ENCODE results near the gene SIT1. TPM values are rescaled to one million over a fixed set of nuclear protein-coding genes. Genes with fewer than 3 reads are reported as not detected.
"Not testable (repeated sequence)": the region's sequence is repeated elsewhere in the genome, so short reads cannot be mapped to it uniquely, and the experiment has no call there.

The SIT1 gene
- total and polyA plus RNA-seq, 2 experiments from 2014 or later = 13.2 to 14.7 TPM

DNA sequence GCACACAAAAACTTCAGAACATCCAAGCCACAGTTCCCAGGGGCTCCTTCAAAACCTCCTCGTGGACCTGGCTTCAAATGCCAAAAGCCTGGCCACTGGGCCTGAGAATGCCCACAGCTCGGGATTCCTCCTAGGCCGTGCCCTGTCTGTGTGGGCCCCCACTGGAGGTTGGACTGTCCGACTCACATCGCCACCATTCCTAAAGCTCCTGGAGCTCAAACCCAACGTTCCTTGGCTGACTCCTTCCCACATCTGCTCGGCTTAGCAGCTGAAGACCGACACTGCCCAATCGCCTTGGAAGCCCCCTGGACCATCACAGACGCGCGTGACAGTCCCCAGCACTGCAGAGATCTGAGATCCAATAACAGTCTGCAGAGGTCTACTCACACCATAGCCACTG lies 7.7 kb downstream of the SIT1 start:
- Mint-ChIP-seq H3K27me3 (ENCODE audit: insufficient read depth, low read depth, poor library complexity) (peaks cover 21% of the 10 kb centered on the region), H3K4me1 (peaks cover 13% of the 10 kb centered on the region), H3K4me3 (no peak overlapping the region), H3K27ac (no peak overlapping the region), H3K36me3 (ENCODE audit: low read depth) (peaks cover 10% of the 10 kb centered on the region), H3K9me3 (peaks cover 7% of the 10 kb centered on the region)
- no peak overlapping the region for H3K4me3 ChIP-seq
- TF ChIP-seq NANOG (IDR thresholded peaks at IDR 0.05; ENCODE audit: borderline replicate concordance) (no peak), JUNB (IDR thresholded peaks at IDR 0.05; ENCODE audit: unreplicated experiment) (no peak), POLR2AphosphoS5 (IDR thresholded peaks at IDR 0.05; ENCODE audit: low read depth) (no peak), STAT1 (IDR thresholded peaks at IDR 0.05; ENCODE audit: unreplicated experiment) (no peak), CTCF (conservative IDR thresholded peaks at IDR 0.05; ENCODE audit: low read depth in 2 of 2) (no peak), EZH2phosphoT487 (IDR thresholded peaks at IDR 0.05; ENCODE audit: unreplicated experiment) (no peak)
- TF ChIP-seq, protein P1, sequence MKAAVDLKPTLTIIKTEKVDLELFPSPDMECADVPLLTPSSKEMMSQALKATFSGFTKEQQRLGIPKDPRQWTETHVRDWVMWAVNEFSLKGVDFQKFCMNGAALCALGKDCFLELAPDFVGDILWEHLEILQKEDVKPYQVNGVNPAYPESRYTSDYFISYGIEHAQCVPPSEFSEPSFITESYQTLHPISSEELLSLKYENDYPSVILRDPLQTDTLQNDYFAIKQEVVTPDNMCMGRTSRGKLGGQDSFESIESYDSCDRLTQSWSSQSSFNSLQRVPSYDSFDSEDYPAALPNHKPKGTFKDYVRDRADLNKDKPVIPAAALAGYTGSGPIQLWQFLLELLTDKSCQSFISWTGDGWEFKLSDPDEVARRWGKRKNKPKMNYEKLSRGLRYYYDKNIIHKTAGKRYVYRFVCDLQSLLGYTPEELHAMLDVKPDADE (IDR thresholded peaks at IDR 0.05) = no peak
- no peaks in the 10 kb centered on the region for H3K27me3 ChIP-seq (ENCODE audit: insufficient read depth)
- H3K4me1 ChIP-seq (ENCODE audit: insufficient read depth) = peaks cover 12% of the 10 kb centered on the region
- H3K27ac ChIP-seq (ENCODE audit: low read depth) = no peak overlapping the region
- H3F3A ChIP-seq (replicated peaks; ENCODE audit: low read depth) = peaks cover 14% of the 10 kb centered on the region; the same call in 1 of the 2 replicates
- no peak for DNase-seq (ENCODE audit: low spot score)
- no peaks in the 10 kb centered on the region for H3K79me2 ChIP-seq (replicated peaks; ENCODE audit: insufficient read depth)
- no peaks in the 10 kb centered on the region for H3K9me2 ChIP-seq (ENCODE audit: insufficient read depth)
- no peak for ATAC-seq
- H3K4me2 ChIP-seq = no peak overlapping the region
- no peaks in the 10 kb centered on the region for H4K20me1 ChIP-seq (replicated peaks; ENCODE audit: insufficient read depth)
- no peaks in the 10 kb centered on the region for H3K36me3 ChIP-seq (ENCODE audit: insufficient read depth)
- no peak overlapping the region for H2AFZ ChIP-seq

GRCh38 chr9:35641478-35641877 lies 9.3 kb downstream of the SIT1 start:
- not testable (repeated sequence) for H3F3A ChIP-seq (replicated peaks; ENCODE audit: low read depth); H3K4me1 Mint-ChIP-seq; H3K36me3 ChIP-seq (ENCODE audit: insufficient read depth); H4K20me1 ChIP-seq (replicated peaks; ENCODE audit: insufficient read depth); H3K79me2 ChIP-seq (replicated peaks; ENCODE audit: insufficient read depth); H3K4me1 ChIP-seq (ENCODE audit: insufficient read depth); H3K9me2 ChIP-seq (ENCODE audit: insufficient read depth); H3K9me3 Mint-ChIP-seq; DNase-seq (ENCODE audit: low spot score); H3K4me3 Mint-ChIP-seq; H3K27ac ChIP-seq (ENCODE audit: low read depth); H3K27me3 ChIP-seq (ENCODE audit: insufficient read depth); H3K4me3 ChIP-seq; H3K4me2 ChIP-seq; H3K36me3 Mint-ChIP-seq (ENCODE audit: low read depth); ATAC-seq; H3K27ac Mint-ChIP-seq; H2AFZ ChIP-seq
- H3K27me3 Mint-ChIP-seq (ENCODE audit: insufficient read depth, low read depth, poor library complexity) = peaks cover 13% of the 10 kb centered on the region

- H3K27me3 Mint-ChIP-seq (ENCODE audit: insufficient read depth, low read depth, poor library complexity); H2AFZ ChIP-seq; H3K9me2 ChIP-seq (ENCODE audit: insufficient read depth); H3K36me3 ChIP-seq (ENCODE audit: insufficient read depth); H3K27me3 ChIP-seq (ENCODE audit: insufficient read depth); DNase-seq (ENCODE audit: low spot score); H3K36me3 Mint-ChIP-seq (ENCODE audit: low read depth); H3K4me1 Mint-ChIP-seq; ATAC-seq; H4K20me1 ChIP-seq (replicated peaks; ENCODE audit: insufficient read depth); H3K79me2 ChIP-seq (replicated peaks; ENCODE audit: insufficient read depth); H3K4me3 ChIP-seq; H3K4me3 Mint-ChIP-seq; H3K4me1 ChIP-seq (ENCODE audit: insufficient read depth); H3K4me2 ChIP-seq; H3K9me3 Mint-ChIP-seq; H3K27ac Mint-ChIP-seq; H3F3A ChIP-seq (replicated peaks; ENCODE audit: low read depth); H3K27ac ChIP-seq (ENCODE audit: low read depth): not testable (repeated sequence)
These were observed 10.3 kb downstream of the SIT1 start for GRCh38 chr9:35640431-35640830.

Data from GM23338 (cell line).